PC-3 (cell line): ENCODE results near the gene MSI2. TPM values are rescaled to one million over a fixed set of nuclear protein-coding genes. Genes with fewer than 3 reads are reported as not detected.

ENCODE experiments used
- ATAC-seq: fragments of 200-7000 bp; cut with Tn5 transposase; 2 replicates; pipeline ENCODE4 v1.9.1; 2020; ENCODE audit warnings: mild to moderate bottlenecking, moderate library complexity
- BruUV-seq: library from RNA; stranded (reverse); fragments of 400-500 nt; replicated peaks from 2 replicates; lab custom pipeline; 2021; lab: Mats Ljungman, UMichigan
- CTCF ChIA-PET: fragments of 300-600 bp; sonication (Branson Sonifier 250); formaldehyde crosslinking; loops from one replicate; lab custom pipeline; 2022; ENCODE audit warnings: antibody characterized with exemption; lab: Charles Lee
- POLR2A ChIA-PET: fragments of 300-600 bp; sonication (Branson Sonifier 250); formaldehyde crosslinking; loops from one replicate; lab custom pipeline; 2022; ENCODE audit warnings: antibody characterized with exemption; ENCODE audit not compliant: unreplicated experiment; lab: Charles Lee
- DNase-seq: peaks from one replicate; pipeline ENCODE4 v3.0.0-alpha.2; 2015
- H2AFZ ChIP-seq: fragments of 300-600 bp; sonication (generic); 2 replicates; pipeline ENCODE4 v1.6.0; 2016; ENCODE audit warnings: antibody characterized with exemption, low read length
- H3F3A ChIP-seq: fragments of 300-600 bp; sonication (generic); one replicate; pipeline ENCODE4 v1.6.0; 2017; ENCODE audit warnings: antibody characterized with exemption, low read length, control low read depth, mild to moderate bottlenecking; ENCODE audit not compliant: unreplicated experiment
- H3K27ac ChIP-seq: fragments of 300-600 bp; sonication (generic); 2 replicates; pipeline ENCODE4 v1.5.1; 2016; ENCODE audit warnings: mild to moderate bottlenecking, low read length
- H3K27me3 ChIP-seq: fragments of 300-600 bp; sonication (generic); 2 replicates; pipeline ENCODE4 v1.6.1; 2016; ENCODE audit warnings: low read length, mixed read lengths
- H3K36me3 ChIP-seq: fragments of 300-600 bp; sonication (generic); 2 replicates; pipeline ENCODE4 v1.6.1; 2016; ENCODE audit warnings: low read depth, mixed run types, low read length, mixed read lengths
- H3K4me1 ChIP-seq: fragments of 300-600 bp; sonication (generic); 2 replicates; pipeline ENCODE4 v1.5.1; 2016; ENCODE audit warnings: low read length; ENCODE audit not compliant: insufficient read depth
- H3K4me2 ChIP-seq: fragments of 300-600 bp; sonication (generic); 2 replicates; pipeline ENCODE4 v1.6.0; 2016; ENCODE audit warnings: low read length
- H3K4me3 ChIP-seq: fragments of 300-600 bp; sonication (generic); 2 replicates; pipeline ENCODE4 v1.5.1; 2016; ENCODE audit warnings: mild to moderate bottlenecking, low read length, mixed read lengths
- H3K79me2 ChIP-seq: fragments of 300-600 bp; sonication (generic); 2 replicates; pipeline ENCODE4 v1.6.1; 2017; ENCODE audit warnings: low read length, mixed read lengths
- H3K9ac ChIP-seq: fragments of 300-600 bp; sonication (generic); 2 replicates; pipeline ENCODE4 v1.6.0; 2016; ENCODE audit warnings: mild to moderate bottlenecking, low read length
- H3K9me2 ChIP-seq: fragments of 300-600 bp; sonication (generic); replicated peaks from 2 replicates; pipeline ENCODE4 v1.6.1; 2016; ENCODE audit warnings: mixed run types, low read length, mixed read lengths
- H3K9me3 ChIP-seq: fragments of 300-600 bp; sonication (generic); 2 replicates; pipeline ENCODE4 v1.6.1; 2016; ENCODE audit warnings: low read length, mixed read lengths
- H4K20me1 ChIP-seq: fragments of 300-600 bp; sonication (generic); 2 replicates; pipeline ENCODE4 v1.6.1; 2016; ENCODE audit warnings: low read length, mixed read lengths
- CTCF ChIP-seq: fragments of 300-600 bp; sonication (generic); conservative IDR thresholded peaks from 2 replicates; pipeline ENCODE4 v1.5.1; 2017; ENCODE audit warnings: antibody characterized with exemption, low read depth, mild to moderate bottlenecking, low read length
- EZH2 ChIP-seq: fragments of 300-600 bp; sonication (generic); IDR thresholded peaks from one replicate; pipeline ENCODE4 v1.6.1; 2017; ENCODE audit warnings: antibody characterized with exemption, mild to moderate bottlenecking, low read length; ENCODE audit not compliant: unreplicated experiment
- EZH2phosphoT487 ChIP-seq: fragments of 300-600 bp; sonication (generic); IDR thresholded peaks from 2 replicates; pipeline ENCODE4 v1.6.1; 2018; ENCODE audit warnings: mild to moderate bottlenecking, antibody characterized with exemption, low read length, borderline replicate concordance
- intact Hi-C: fragments of 100-400 bp; cut with micrococcal nuclease; formaldehyde crosslinking; loops from 2 replicates; pipeline ENCODE4 v1.9.0; 2023
- total RNA-seq: library from RNA; depleted of rRNA; stranded (reverse); fragments of >200 nt; gene quantifications from 2 replicates; pipeline ENCODE4 v1.2.3, GENCODE V29; 2014

The MSI2 gene
- total RNA-seq, 1 experiment from 2014 or later = 54.7 TPM

GRCh38 chr17:57447357-57447989, 191.2 kb downstream of the MSI2 start:
- ChIA-PET CTCF (no interaction called here), POLR2A (no interaction called here)
- no peaks in the 10 kb centered on the region for H3K27me3 ChIP-seq
- no peaks in the 10 kb centered on the region for H3K9me3 ChIP-seq
- H2AFZ ChIP-seq = no peak overlapping the region
- no peaks in the 10 kb centered on the region for H4K20me1 ChIP-seq
- DNase-seq (no peak), ATAC-seq (no peak)
- H3K79me2 ChIP-seq = no peaks in the 10 kb centered on the region
- intact Hi-C loops = no loop called here
- no peak overlapping the region for H3K27ac ChIP-seq
- BruUV-seq = no TSS peak
- TF ChIP-seq EZH2 = no peak
- no peak for TF ChIP-seq CTCF
- no peak for TF ChIP-seq EZH2phosphoT487
- no peaks in the 10 kb centered on the region for H3K9me2 ChIP-seq
- peaks cover 28% of the 10 kb centered on the region for H3K4me1 ChIP-seq
- no peak overlapping the region for H3K4me2 ChIP-seq
- H3F3A ChIP-seq = peaks cover 5% of the 10 kb centered on the region
- no peak overlapping the region for H3K4me3 ChIP-seq
- no peaks in the 10 kb centered on the region for H3K36me3 ChIP-seq
- H3K9ac ChIP-seq = no peak overlapping the region

GRCh38 chr17:57447990-57448758, 191.9 kb downstream of the MSI2 start:
- H3K27me3 ChIP-seq = no peaks in the 10 kb centered on the region
- H3K79me2 ChIP-seq = no peaks in the 10 kb centered on the region
- H3K4me1 ChIP-seq = peaks cover 23% of the 10 kb centered on the region
- H3F3A ChIP-seq = peaks cover 5% of the 10 kb centered on the region
- intact Hi-C loops = no loop called here
- no peaks in the 10 kb centered on the region for H3K9me2 ChIP-seq
- H3K9me3 ChIP-seq = no peaks in the 10 kb centered on the region
- no peak for DNase-seq
- H3K4me2 ChIP-seq = no peak overlapping the region
- no TSS peak for BruUV-seq
- POLR2A ChIA-PET = no interaction called here
- no peak for ATAC-seq
- no peak overlapping the region for H3K9ac ChIP-seq
- H3K27ac ChIP-seq = no peak overlapping the region
- no peak overlapping the region for H2AFZ ChIP-seq
- H3K4me3 ChIP-seq = no peak overlapping the region
- no peaks in the 10 kb centered on the region for H4K20me1 ChIP-seq
- no peak for TF ChIP-seq EZH2
- no peak for TF ChIP-seq EZH2phosphoT487
- TF ChIP-seq CTCF = no peak
- H3K36me3 ChIP-seq = no peaks in the 10 kb centered on the region
- CTCF ChIA-PET = no interaction called here

- CTCF ChIA-PET = no interaction called here
- DNase-seq = no peak
These were observed 192.5 kb downstream of the MSI2 start for GRCh38 chr17:57448759-57449283.

More at GRCh38 chr17:57448759-57449283, 192.5 kb downstream of the MSI2 start:
- no peaks in the 10 kb centered on the region for H4K20me1 ChIP-seq
- H3K4me3 ChIP-seq = no peak overlapping the region
- H3K79me2 ChIP-seq = no peaks in the 10 kb centered on the region
- POLR2A ChIA-PET = no interaction called here
- H3K9me2 ChIP-seq = no peaks in the 10 kb centered on the region
- peaks cover 18% of the 10 kb centered on the region for H3K4me1 ChIP-seq
- peaks cover 5% of the 10 kb centered on the region for H3F3A ChIP-seq
- no peak for ATAC-seq
- H3K9ac ChIP-seq = no peak overlapping the region
- H2AFZ ChIP-seq = no peak overlapping the region
- intact Hi-C loops = no loop called here
- H3K27ac ChIP-seq = no peak overlapping the region
- H3K9me3 ChIP-seq = no peaks in the 10 kb centered on the region
- H3K27me3 ChIP-seq = no peaks in the 10 kb centered on the region
- BruUV-seq = no TSS peak
- H3K4me2 ChIP-seq = no peak overlapping the region
- no peaks in the 10 kb centered on the region for H3K36me3 ChIP-seq
- no peak for TF ChIP-seq CTCF
